Stimulated activated naive CD8-positive, alpha-beta T cell treated with anti-CD3 and anti-CD28 coated beads, Interleukin-15, amount 100 ng/mL, for 72 hours (primary cell): ENCODE data around the gene ANKFY1.
A peak's percentile ranks its signal among the peaks of the same experiment; 100 is the strongest.

Source experiments
- ATAC-seq: fragments of 150-1000 bp; cut with Tn5 transposase; 2 replicates; pipeline ENCODE4 v1.10.0; 2021; ENCODE audit warnings: mild to moderate bottlenecking, moderate library complexity
- DNase-seq, 2 donors: peaks; one replicate each; pipeline ENCODE4 v3.0.0; 2021 to 2022
- H3K27ac Mint-ChIP-seq, 2 donors: one replicate each; pipeline ENCODE4 v1.8.0; 2022; ENCODE audit warnings: mild to moderate bottlenecking in 2 of 2, mixed read lengths in 2 of 2, moderate library complexity in 2 of 2
- H3K27me3 Mint-ChIP-seq: one replicate; pipeline ENCODE4 v1.8.0; 2022; ENCODE audit warnings: mixed read lengths
- H3K4me1 Mint-ChIP-seq: one replicate; pipeline ENCODE4 v1.8.0; 2022; ENCODE audit warnings: mild to moderate bottlenecking, mixed read lengths
- H3K4me3 Mint-ChIP-seq, 2 donors: one replicate each; pipeline ENCODE4 v1.8.0; 2022; ENCODE audit warnings: mild to moderate bottlenecking in 2 of 2, mixed read lengths in 2 of 2, moderate library complexity in 1 of 2
- H3K9me3 Mint-ChIP-seq, 2 donors: one replicate each; pipeline ENCODE4 v1.8.0; 2022; ENCODE audit warnings: mixed read lengths in 2 of 2

Gene ANKFY1

GRCh38 chr17:4263282-4264215, at the start of gene ANKFY1:
ANKFY1 (minus strand) TSS chr17:4263979; CDS start chr17:4263941, 38 bp downstream.
- Mint-ChIP-seq H3K27ac (peak within 1 kb of the TSS; percentile 96 to 98), H3K4me1 (peaks cover 34% of the 10 kb centered on the region), H3K4me3 (peak within 1 kb of the TSS; percentile 88 to 98), H3K27me3 (no peaks in the 10 kb centered on the region), H3K9me3 (peaks cover 8% of the 10 kb centered on the region in 2 donors)
- DNase-seq (peak; percentile 98 to 99), ATAC-seq (peak; percentile 98)

- ATAC-seq (no peak), DNase-seq (no peak)
- Mint-ChIP-seq H3K27me3 (no peaks in the 10 kb centered on the region), H3K4me1 (peaks cover 57% of the 10 kb centered on the region), H3K9me3 (no peaks in the 10 kb centered on the region), H3K4me3 (no peak overlapping the region), H3K27ac (peak overlapping the region; percentile 55 to 80)
Measured at GRCh38 chr17:4310354-4311060, 46.7 kb upstream of the ANKFY1 start.

GRCh38 chr17:4309897-4310296, 46.1 kb upstream of the ANKFY1 start:
- DNase-seq (no peak), ATAC-seq (no peak)
- Mint-ChIP-seq H3K27me3 (no peaks in the 10 kb centered on the region), H3K4me3 (no peak overlapping the region), H3K27ac (peak overlapping the region in 1 of 2 donors; percentile 80), H3K9me3 (no peaks in the 10 kb centered on the region), H3K4me1 (peaks cover 54% of the 10 kb centered on the region)

- no peak for ATAC-seq
- H3K4me1 Mint-ChIP-seq, result peaks cover 29% of the 10 kb centered on the region
- no peak overlapping the region for H3K27ac Mint-ChIP-seq
Measured at GRCh38 chr17:4307179-4307930, 43.6 kb upstream of the ANKFY1 start.

GRCh38 chr17:4305224-4305623, 41.4 kb upstream of the ANKFY1 start:
- Mint-ChIP-seq H3K4me3 (no peak overlapping the region), H3K27me3 (no peaks in the 10 kb centered on the region), H3K27ac (peak overlapping the region in 1 of 2 donors; percentile 67), H3K4me1 (peaks cover 9% of the 10 kb centered on the region), H3K9me3 (no peaks in the 10 kb centered on the region)
- DNase-seq (no peak), ATAC-seq (no peak)

More at GRCh38 chr17:4307179-4307930, 43.6 kb upstream of the ANKFY1 start:
- Mint-ChIP-seq H3K27me3 (no peaks in the 10 kb centered on the region), H3K4me3 (no peak overlapping the region), H3K9me3 (no peaks in the 10 kb centered on the region)
- DNase-seq, result no peak

- Mint-ChIP-seq H3K4me3 (no peak overlapping the region), H3K27ac (no peak overlapping the region), H3K9me3 (no peaks in the 10 kb centered on the region), H3K27me3 (no peaks in the 10 kb centered on the region), H3K4me1 (peaks cover 2% of the 10 kb centered on the region)
- peak; percentile 89 for ATAC-seq
- peak; percentile 30 to 46 for DNase-seq
Measured at GRCh38 chr17:4304417-4305027, 40.7 kb upstream of the ANKFY1 start.

- Mint-ChIP-seq H3K4me1 (peaks cover 6% of the 10 kb centered on the region), H3K27ac (no peak overlapping the region), H3K27me3 (no peaks in the 10 kb centered on the region), H3K9me3 (no peaks in the 10 kb centered on the region), H3K4me3 (no peak overlapping the region)
- DNase-seq, result no peak
- no peak for ATAC-seq
Measured at GRCh38 chr17:4301066-4301465, 37.3 kb upstream of the ANKFY1 start.

GRCh38 chr17:4297351-4297750, 33.6 kb upstream of the ANKFY1 start:
- no peaks in the 10 kb centered on the region for H3K9me3 Mint-ChIP-seq
- H3K4me1 Mint-ChIP-seq, result peaks cover 6% of the 10 kb centered on the region
- H3K27ac Mint-ChIP-seq, result peak overlapping the region; percentile 29 to 34
- no peak for ATAC-seq
- H3K4me3 Mint-ChIP-seq, result no peak overlapping the region
- no peak for DNase-seq
- H3K27me3 Mint-ChIP-seq, result no peaks in the 10 kb centered on the region

- DNase-seq (no peak), ATAC-seq (no peak)
- no peaks in the 10 kb centered on the region for H3K9me3 Mint-ChIP-seq
- no peaks in the 10 kb centered on the region for H3K27me3 Mint-ChIP-seq
- H3K4me3 Mint-ChIP-seq, result no peak overlapping the region
- H3K4me1 Mint-ChIP-seq, result peaks cover 6% of the 10 kb centered on the region
- no peak overlapping the region for H3K27ac Mint-ChIP-seq
Measured at GRCh38 chr17:4295686-4296085, 31.9 kb upstream of the ANKFY1 start.

GRCh38 chr17:4293572-4293971, 29.8 kb upstream of the ANKFY1 start:
- Mint-ChIP-seq H3K27ac (peak overlapping the region in 1 of 2 donors; percentile 23), H3K9me3 (no peaks in the 10 kb centered on the region), H3K27me3 (no peaks in the 10 kb centered on the region), H3K4me3 (no peak overlapping the region), H3K4me1 (peaks cover 6% of the 10 kb centered on the region)
- no peak for DNase-seq
- ATAC-seq, result no peak

GRCh38 chr17:4287710-4288109, 23.9 kb upstream of the ANKFY1 start:
- H3K27me3 Mint-ChIP-seq, result no peaks in the 10 kb centered on the region
- no peak for DNase-seq
- no peaks in the 10 kb centered on the region for H3K4me1 Mint-ChIP-seq
- H3K4me3 Mint-ChIP-seq, result no peak overlapping the region
- no peak for ATAC-seq
- no peak overlapping the region for H3K27ac Mint-ChIP-seq
- H3K9me3 Mint-ChIP-seq, result no peaks in the 10 kb centered on the region

GRCh38 chr17:4276514-4276913, 12.7 kb upstream of the ANKFY1 start:
- no peak overlapping the region for H3K4me3 Mint-ChIP-seq
- no peak for ATAC-seq
- H3K4me1 Mint-ChIP-seq, result no peaks in the 10 kb centered on the region
- H3K27me3 Mint-ChIP-seq, result no peaks in the 10 kb centered on the region
- H3K27ac Mint-ChIP-seq, result no peak overlapping the region
- no peaks in the 10 kb centered on the region for H3K9me3 Mint-ChIP-seq
- DNase-seq, result no peak

GRCh38 chr17:4272972-4273368, 9.2 kb upstream of the ANKFY1 start:
- ATAC-seq, result no peak
- H3K27ac Mint-ChIP-seq, result peak overlapping the region in 1 of 2 donors; percentile 28
- H3K4me1 Mint-ChIP-seq, result no peaks in the 10 kb centered on the region
- no peak for DNase-seq
- no peaks in the 10 kb centered on the region for H3K27me3 Mint-ChIP-seq
- H3K4me3 Mint-ChIP-seq, result no peak overlapping the region
- H3K9me3 Mint-ChIP-seq, result no peaks in the 10 kb centered on the region

- Mint-ChIP-seq H3K27me3 (no peaks in the 10 kb centered on the region), H3K4me3 (no peak overlapping the region), H3K27ac (peak overlapping the region in 1 of 2 donors; percentile 28), H3K4me1 (no peaks in the 10 kb centered on the region), H3K9me3 (no peaks in the 10 kb centered on the region)
- no peak for DNase-seq
- ATAC-seq, result no peak
Measured at GRCh38 chr17:4272213-4272971, 8.6 kb upstream of the ANKFY1 start.
